ENCODE data around the gene STK32A. TPM values are rescaled to one million over a fixed set of nuclear protein-coding genes. Genes with fewer than 3 reads are reported as not detected.
"Not testable (repeated sequence)": the region's sequence is repeated elsewhere in the genome, so short reads cannot be mapped to it uniquely, and the experiment has no call there.

STK32A gene
- polyA plus RNA-seq, 12 donors = 0.16 to 1.1 (median 0.44) TPM; not detected in 2

DNA sequence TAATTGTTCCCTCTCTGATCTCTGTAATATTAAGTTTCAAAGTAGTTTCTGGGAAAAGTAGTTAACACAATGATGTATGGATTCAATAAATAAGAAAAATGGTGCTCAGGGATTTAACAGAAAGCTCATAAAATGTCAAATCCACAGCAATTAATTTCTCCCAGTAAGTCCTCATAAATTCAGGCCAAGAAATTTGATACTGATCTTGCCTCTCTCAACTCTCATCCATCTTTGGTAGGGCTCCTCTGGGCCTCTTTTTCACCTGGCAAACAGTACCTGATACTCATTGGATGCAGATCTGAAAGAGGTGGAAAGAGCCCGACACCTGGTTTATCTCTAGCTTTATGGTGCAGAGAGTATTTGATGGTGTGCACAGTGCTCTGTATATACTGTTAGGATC is 106.1 kb downstream of the STK32A start:
- DNase-seq = no peak

DNA sequence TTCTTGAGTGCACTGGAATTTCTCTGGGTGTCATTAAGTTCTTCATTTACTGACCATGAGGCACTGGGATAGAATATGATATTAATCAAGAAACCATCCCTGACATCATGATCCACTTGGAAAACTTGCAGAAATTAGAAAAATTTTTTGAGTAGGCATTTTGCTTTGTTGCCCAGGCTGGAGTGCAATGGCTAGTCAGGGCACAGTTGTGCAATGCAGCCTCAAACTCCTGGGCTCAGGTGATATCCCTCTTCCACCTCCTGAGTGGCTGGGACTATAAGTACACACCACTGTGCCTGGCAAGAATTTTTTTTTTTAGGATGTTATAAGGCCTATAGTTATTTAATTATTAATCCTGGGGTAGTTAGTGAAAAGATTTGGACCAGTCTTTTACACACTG is 106.5 kb downstream of the STK32A start:
- DNase-seq = no peak

DNA sequence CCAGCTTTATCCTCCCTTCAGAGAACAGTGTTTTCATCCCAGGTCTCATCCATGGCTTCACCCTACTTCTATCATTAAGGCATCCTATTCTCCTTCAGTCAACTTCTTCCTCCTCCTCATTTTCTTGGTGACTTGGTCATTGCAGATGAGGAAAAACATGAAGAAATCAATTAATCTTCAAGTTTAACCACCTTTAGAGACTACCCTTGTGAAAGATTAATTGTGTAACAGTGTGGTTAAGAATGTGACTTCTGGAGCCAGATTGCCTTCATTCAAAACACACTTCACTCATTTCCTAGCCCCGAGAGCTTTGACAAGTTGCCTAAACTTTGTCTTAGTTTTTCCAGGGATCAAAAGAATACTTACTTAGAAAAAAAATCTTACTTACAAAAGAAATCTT is 110.0 kb downstream of the STK32A start:
- DNase-seq = no peak

DNA sequence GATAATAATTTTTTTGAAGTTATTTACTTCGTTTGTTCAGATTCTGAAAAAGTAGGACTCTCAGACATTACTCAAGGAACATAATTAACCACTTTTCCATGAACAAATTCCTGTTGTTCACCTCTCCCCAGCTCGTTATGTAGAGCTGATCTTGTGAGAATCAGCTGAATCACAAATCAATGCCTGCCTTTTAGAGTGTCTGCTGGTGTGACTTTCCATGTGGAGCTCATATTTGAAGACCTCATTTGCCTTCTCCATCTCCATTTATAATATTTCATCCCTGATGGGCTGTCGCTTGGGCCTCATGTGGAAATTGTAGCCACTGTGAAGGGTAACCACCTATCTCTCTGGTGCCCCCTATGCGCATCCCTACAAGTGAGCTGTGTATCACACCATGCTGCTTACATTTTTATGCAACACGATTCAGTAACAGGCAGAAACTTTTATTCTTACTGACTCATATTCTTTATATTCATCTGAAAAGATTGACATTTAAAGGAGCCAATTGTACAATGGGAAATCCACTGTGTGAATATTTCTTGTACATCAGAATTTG is 111.3 kb downstream of the STK32A start:
- DNase-seq = no peak

DNA sequence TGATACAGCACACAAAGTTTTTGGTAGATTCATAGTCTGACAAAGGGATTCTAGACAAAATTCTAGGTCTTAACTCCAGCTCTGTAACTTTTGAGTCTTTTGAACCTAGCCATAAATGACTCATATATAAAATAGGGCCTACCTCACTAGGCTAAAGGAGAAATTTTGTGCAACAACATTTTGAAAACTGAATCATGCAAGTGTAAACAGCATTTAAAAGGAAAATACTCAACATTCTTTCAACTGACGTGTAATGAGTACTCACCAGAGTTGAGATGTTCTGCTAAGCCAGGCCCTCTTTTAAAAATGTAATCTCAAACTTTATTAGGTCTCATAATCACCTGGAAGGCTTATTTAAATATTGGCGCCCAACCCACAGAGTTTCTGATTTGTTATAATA is 113.2 kb downstream of the STK32A start:
- DNase-seq = no peak

DNA sequence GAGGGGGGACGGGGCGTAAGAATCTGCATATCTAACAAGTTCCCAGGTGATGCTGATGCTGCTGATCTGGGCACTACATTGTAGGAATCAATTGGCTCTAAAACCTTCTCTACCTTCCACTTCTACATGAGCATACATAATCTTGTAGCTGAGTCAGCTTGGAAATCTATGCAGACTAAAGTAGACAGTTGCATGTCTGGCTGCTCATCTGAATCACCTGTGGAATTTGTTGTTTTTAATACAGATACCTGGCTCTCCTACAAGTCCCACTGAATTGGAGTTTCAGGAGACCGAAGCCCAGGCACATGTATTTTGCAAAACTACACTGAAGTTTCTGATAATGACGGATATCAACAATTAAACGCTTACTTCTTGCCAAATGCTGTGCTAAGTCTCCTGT is 113.6 kb downstream of the STK32A start:
- DNase-seq = no peak

DNA sequence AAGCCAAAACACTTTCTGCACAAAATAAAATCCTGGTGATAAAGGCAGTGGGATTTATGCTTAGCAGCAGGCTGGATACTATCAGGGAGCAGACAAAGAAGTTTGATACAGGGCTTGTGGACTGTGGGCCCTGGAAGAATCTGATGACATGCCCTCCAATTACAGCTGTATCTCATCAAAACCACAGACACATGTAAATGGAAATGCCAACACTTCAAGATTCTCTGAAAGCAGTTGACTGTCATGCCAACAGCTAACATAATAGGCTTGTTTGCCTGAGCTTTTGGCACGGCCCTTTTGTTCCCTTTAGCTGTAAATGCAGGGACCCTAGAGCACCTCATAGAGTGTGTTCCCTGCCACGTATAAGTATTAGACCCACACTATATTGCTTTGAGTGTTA is 114.4 kb downstream of the STK32A start:
- no peak for DNase-seq

DNA sequence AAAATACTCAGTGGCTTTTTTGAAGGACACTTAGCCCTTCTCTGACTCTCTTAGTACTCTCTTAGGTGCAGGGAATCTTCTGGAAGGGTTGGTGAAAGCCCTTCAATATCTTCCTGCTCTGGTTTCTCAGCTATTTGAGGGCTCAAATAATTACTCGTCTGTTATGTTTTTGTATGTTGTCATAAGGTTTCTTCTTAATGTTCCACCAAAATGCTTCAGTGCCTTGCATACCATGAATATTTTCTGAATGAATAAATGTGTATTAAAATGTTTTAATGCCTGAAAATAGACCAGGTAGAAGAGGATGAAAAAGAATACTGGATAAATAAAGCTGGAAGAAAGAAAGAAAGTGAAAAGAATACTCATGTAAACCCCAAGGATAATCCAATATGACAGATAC is 124.3 kb downstream of the STK32A start:
- DNase-seq = no peak

DNA sequence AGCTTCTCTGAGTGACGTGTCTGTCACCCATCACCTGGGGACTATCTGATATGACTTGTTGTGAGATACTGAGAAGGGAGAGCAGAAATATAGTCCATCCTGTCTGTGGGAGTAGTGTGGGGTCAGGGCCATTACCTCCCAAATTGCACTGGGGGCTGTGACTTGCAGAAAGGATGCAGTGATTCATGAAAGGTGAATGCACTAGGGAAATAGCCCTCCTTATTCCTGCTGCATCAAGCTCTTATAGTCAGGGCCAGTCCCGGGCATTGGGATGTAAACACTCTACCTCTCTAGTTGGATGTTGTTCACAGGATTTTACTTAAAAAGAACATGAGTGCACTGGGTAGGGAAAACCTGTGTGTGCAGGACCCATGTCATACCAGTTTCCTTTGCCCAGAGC is 124.8 kb downstream of the STK32A start:
- DNase-seq = no peak

DNA sequence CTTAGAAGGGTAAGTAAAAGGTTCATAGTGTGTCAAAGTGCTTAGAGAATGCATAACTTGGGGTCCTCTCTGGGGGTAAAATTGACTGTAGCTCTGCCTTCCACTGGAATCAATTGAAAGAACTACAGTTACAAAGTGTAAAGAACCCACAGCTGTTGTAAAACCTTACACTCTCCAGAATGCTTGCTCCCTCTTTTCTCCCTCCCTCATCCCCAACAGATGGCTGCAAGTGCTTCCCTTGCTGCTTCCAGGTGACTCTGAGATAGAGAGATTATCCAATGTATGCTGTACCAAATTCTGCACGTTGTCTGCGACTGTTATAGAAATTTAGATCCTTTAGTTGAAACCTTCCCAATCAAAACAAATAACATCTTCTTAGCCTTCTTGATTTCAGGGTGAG is 126.0 kb downstream of the STK32A start:
- DNase-seq = no peak

DNA sequence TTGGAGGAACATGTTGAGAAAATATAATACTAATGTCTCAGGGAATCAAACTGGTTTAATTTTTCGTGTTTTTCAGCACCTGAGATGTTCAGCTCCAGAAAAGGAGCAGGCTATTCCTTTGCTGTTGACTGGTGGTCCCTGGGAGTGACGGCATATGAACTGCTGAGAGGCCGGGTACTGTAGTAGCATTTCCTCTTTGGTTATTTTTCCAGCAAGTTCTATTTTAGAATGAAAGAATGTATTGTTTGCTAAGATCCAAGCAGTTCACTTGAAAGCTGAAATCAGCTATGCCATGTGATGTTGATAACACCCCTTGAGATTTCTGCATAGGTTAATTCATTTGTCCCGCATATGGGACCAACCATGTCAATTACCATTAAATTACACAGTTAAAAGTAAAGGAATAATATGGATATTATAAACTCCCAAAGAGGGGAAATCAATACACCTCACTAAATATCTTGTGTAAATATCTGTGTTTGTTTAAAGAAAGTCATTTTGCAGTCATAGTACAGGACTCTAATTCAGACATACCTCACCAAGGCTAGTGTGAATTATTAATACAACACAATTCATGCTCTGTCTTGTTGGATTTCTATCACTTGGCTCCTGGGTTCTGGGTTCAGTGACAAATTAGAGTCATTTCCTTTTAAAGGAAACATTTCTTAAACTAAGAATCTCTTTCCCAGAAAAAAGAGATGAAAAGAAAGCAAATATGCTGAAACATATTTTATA is 126.8 kb downstream of the STK32A start:
- no peak for DNase-seq

DNA sequence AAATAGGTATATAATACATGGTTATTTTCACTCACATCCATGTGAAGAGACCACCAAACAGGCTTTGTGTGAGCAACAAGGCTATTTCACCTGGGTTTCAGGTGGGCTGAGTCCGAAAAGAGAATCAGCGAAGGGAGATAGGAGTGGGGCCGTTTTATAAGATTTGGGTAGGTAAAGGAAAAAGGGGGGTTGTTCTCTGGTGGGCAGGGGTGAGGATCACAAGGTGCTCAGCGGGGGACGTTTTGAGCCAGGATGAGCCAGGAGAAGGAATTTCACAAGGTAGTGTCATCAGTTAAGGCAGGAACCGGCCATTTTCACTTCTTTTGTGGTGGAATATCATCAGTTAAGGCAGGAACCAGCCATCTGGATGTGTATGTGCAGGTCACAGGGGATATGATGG is 132.6 kb downstream of the STK32A start:
- not testable (repeated sequence) for DNase-seq

DNA sequence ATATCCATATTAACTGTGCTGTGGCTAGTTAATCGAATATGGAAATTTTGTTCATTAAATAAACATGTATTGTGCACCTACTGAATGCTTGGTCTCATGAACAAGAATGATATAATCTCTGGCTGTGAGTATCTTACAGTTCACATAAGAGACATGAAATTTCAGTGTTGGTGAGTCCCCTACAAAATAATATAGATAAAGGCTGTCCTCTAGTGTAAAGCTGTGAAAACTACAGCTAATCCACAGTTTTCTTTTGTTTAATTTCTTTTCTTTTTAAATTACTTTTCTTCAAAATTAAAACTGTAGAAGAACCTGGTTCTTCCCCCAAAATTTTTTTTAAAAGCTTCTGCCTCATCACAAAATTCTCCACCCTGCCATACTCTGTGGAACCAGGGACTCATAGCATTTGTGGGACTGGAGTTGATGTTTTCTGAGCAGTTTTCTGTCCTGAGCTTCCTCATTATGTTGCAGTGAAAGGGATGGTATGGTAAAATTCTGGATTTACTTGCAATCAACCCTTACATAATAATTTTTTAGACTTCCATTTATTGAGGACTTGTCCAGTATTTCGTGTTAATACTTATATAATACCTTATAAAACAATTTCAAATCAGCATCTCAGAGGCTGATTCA is 135.0 kb downstream of the STK32A start:
- no peak for DNase-seq

DNA sequence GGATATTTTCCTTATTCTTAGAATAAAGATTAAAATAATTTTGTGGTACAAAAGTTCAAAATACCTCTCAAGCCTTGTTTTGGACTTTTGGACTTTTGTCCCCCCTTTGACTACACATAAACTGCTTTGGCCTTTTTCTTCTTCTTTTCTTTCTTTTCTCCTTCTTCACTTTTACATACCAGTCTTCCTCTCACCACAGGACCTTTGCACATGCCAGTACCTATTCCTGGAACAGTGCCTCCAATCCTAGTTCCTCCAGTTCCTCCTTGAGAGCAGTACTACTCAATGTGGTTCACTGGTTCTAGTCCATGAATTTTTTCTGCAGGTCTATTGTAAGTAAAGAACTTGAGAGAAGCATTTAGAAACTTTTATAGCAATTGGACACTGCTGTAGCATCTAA is 136.5 kb downstream of the STK32A start:
- no peak for DNase-seq

DNA sequence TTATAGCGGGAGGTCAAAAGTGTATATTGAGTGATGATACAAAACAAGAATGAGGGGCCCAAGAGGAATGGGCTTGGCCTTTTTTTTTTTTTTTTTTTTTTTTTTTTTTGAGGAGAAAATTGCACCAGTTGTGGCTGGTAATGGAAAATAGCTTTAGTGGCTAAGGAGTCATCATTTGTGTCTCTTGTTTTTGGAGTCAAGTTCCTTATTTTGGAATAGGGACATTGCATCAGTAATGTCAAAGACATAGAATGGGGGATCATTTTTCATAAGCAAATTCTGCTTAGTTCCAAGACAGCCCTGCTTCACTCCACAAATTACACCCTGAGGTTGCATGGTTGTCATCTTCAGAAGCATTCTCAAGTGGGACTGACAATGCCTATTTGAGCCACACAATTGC is 137.4 kb downstream of the STK32A start:
- no peak for DNase-seq

DNA sequence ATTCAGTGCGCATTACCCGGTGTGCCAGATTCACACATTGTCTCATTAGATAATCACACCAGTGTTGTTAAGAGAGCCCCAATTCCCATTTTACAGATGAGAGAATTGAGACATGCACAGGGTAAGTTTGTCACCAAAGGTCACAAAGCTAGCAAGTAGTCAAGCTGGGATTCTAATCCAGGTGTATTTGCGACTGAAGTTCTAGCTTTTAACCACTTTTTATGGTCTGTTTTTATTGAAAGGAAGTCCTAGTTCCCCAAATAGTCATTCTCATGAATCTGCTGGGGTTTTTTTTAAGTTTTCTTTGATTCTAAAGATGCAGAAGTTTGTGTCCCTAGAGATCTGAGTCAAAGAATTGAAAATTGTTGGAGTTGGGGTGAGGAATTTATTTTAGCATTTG is 138.5 kb downstream of the STK32A start:
- DNase-seq = no peak

DNA sequence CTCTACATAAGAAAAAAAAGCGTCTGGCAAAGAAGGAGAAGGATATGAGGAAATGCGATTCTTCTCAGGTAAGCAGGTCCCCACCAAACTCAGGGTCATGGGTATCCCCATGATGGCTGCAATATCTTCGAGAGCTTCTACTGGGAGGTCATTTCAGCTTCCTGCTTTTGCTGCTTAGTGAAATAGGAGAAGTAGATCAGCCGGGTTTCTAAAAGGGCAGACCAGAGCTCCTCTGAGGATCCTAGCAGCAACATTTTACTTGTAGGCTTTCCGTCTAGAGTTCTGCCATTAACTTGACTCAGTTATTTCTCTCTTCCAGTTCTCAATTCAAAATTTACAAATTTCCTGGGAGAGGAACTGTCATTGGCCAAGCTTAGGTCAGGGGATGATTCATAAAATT is 140.3 kb downstream of the STK32A start:
- no peak for DNase-seq

DNA sequence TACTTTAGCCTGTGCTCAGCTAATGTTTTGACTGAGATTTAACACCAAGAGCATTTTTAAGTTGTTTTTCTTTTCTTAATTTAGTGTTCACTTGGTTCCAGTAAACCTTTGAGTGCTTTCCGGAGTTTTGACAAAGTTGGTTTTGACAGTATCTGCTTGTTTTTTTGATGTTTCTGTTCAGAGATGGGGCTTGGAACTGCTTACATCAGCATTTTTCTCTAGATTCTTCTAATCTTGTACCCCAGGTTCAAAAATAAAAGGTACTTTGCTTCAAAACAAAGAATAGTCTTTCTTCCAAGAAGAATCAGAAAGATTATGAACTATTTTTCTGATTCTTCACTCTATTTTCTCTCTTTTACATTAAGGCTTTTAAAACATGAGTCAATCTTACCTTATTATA is 142.9 kb downstream of the STK32A start:
- DNase-seq = no peak

DNA sequence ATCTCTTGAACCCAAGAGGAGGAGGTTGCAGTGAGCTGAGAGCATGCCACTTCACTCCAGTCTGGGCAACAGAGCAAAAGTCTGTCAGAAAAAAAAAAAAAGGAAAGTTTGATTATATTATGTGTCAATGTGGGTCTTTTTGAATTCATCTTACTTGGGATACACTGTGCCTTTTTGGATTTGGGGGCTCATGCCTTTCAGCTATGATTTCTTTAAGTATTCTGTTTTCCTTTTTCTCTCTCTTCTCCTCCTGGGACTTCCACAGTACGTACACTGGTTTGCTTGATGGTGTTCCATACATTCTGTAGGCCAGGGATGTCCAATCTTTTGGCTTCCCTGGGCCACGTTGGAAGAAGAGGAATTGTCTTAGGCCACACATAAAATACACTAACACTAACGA is 146.7 kb downstream of the STK32A start:
- DNase-seq = no peak

DNA sequence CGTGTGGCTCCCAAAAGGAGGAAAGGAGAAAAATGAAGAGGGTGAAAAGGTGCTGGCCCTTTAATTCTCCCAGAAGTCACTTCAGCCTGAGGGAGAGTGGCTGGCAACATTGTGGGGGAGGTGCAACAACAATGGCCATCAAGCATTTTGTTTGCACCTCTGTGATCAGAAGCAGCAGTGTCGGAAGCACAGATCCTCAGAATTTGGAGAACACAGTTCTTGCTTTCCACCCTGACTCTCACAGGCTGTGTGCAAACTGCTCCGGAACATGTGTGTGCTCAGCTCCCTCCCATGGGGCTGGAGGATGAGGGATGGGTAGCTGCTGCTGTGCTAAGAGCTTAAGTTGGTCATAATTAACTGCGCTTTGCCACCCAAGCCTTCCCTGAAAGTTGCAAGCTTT is 147.9 kb downstream of the STK32A start:
- DNase-seq = no peak

DNA sequence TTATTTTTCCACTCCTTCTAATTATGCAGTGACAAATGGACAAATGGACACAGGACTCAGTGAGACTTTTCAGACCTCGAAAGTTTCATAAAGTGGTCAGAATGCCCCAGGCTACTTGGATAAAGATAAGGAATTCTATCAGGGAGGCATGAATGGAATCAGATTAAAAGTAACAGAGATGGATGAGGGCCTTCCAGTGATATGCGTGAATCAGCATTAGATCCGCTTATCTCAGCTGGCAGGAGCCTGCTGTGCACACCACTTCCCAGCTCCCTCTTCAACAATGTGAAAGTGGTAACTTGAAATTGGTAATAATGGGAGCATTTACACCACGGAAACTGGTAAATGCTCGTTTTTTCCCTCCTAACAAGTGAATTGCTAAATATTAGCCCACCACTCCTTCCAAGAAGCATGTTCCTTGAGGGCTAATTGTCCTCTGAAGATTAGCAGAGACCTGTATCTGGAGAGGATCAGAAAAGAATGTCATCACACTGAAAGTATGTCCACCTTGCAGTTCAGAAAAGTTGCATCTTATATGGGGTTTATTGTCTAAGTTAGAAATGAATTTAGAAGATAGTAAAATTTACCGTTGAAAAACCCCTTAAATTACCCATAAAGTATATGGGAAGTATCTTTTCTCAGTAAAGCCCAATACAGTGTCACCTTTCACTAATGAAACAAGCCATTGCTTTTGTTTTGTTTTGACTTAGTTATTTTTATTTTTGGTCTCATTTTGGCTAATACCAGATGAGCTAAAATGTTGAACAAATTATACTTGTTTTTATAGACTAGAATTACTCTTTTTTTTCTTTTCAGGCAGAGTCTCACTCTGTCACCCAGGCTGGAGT is 149.7 kb downstream of the STK32A start:
- DNase-seq = no peak

DNA sequence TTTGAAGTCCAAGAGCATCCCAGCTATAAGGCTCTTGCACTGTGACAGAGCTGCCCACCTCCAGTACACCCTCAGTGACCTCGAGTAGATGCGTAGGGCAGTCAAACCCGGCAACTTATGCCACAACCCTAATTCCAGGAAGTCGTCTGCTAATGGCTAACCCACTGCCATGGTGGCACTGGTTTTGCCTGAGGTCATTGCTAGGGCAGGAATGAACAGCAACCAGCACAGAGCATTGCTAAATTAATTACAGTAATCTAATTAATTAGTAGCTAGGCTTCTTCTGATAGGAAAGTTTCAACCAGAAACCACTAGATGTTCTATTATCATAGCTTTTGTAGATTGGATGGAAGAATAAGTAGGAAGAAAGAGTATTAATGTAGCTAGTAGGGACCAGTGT is 152.3 kb downstream of the STK32A start:
- DNase-seq = no peak
